Measurements from ENCODE around the gene RAD54L2. TPM values are rescaled to one million over a fixed set of nuclear protein-coding genes. Genes with fewer than 3 reads are reported as not detected.
A peak's percentile ranks its signal among the peaks of the same experiment; 100 is the strongest.

RAD54L2 gene
- total and polyA plus RNA-seq, 2 donors (not counting 3 experiments of a cell fraction or from before 2014, with no cell fraction given) = 7.6 to 31.1 TPM

- no peak for TF ChIP-seq GATA2 (IDR thresholded peaks at IDR 0.05; ENCODE audit: insufficient read depth, insufficient read length, low read depth, low read length)
- no peak for TF ChIP-seq FOS (IDR thresholded peaks at IDR 0.05; ENCODE audit: borderline replicate concordance, insufficient read depth, low read length)
- peak; percentile 94 to 95 for TF ChIP-seq CTCF (IDR thresholded peaks at IDR 0.05; ENCODE audit: extremely low read depth in 1 of 2, insufficient read depth in 1 of 2, low read depth in 1 of 2, low read length in 2 of 2)
- no peak for TF ChIP-seq MYC (IDR thresholded peaks at IDR 0.05; ENCODE audit: low read depth, low read length)
- dilution Hi-C loops (cut with MboI; ENCODE audit: extremely low pct_ligation_motif_present, low sequenced_read_pairs) = no loop called here
- Histone ChIP-seq H3K27me3 (ENCODE audit: control insufficient read depth in 2 of 2, insufficient read depth in 2 of 2, low read length in 2 of 2) (no peaks in the 10 kb centered on the region), H2AFZ (ENCODE audit: low read depth, low read length) (peak overlapping the region; percentile 23), H3K4me2 (ENCODE audit: insufficient read depth, low read length) (no peak overlapping the region), H3K4me1 (ENCODE audit: control insufficient read depth, extremely low read depth, insufficient read depth, low read length) (peaks cover 8% of the 10 kb centered on the region), H3K9me1 (replicated peaks; ENCODE audit: control insufficient read depth, extremely low read depth, insufficient read depth, low read length) (no peaks in the 10 kb centered on the region), H3K79me2 (ENCODE audit: control insufficient read depth, insufficient read depth, low read length) (peaks cover 19% of the 10 kb centered on the region), H4K20me1 (replicated peaks; ENCODE audit: control insufficient read depth, extremely low read depth, insufficient read depth, low read length) (no peaks in the 10 kb centered on the region), H3K36me3 (ENCODE audit: control insufficient read depth in 2 of 2, extremely low read depth in 1 of 2, insufficient read depth in 2 of 2, low read length in 2 of 2) (no peaks in the 10 kb centered on the region), H3K9ac (replicated peaks; ENCODE audit: extremely low read depth, insufficient read depth, low read length) (no peak overlapping the region), H3K9me3 (replicated peaks; ENCODE audit: control insufficient read depth, insufficient read depth, low read length) (no peaks in the 10 kb centered on the region), H3K27ac (ENCODE audit: insufficient read depth, low read depth, low read length) (no peak overlapping the region), H3K4me3 (replicated peaks in 1 of 3; ENCODE audit: insufficient read depth in 1 of 3, low read depth in 1 of 3, low read length in 3 of 3) (no peak overlapping the region)
- BruUV-seq (replicated peaks) = no TSS peak
- peak; percentile 77 for DNase-seq (ENCODE audit: low read depth, low spot score)
- POLR2A ChIA-PET = no interaction called here
- intact Hi-C loops (cut with micrococcal nuclease) = loop anchor here (1.0 to 5.0 kb wide), 8 partner anchors 37 to 890 kb away; partner anchors contain the start of genes CISH, PARP3, RAD54L2 and RRP9
- CTCF ChIA-PET = interaction anchor here (0.6 to 7.9 kb wide), 58 partner anchors 8 to 301 kb away, joined by 3 to 230 read pairs (median 4); partner anchors contain the start of genes GRM2, MANF and RAD54L2
- FAIRE-seq = peak; percentile 93
Measured at GRCh38 chr3:51501833-51502561, 36.5 kb upstream of the RAD54L2 start.
